NT2/D1 (cell line): ENCODE results near the gene KRT76.
"Not testable (repeated sequence)": the region's sequence is repeated elsewhere in the genome, so short reads cannot be mapped to it uniquely, and the experiment has no call there.

Experiments
- DNase-seq: peaks from one replicate; pipeline ENCODE4 v3.0.0-alpha.2; 2011; ENCODE audit warnings: low read depth, low spot score
- H3K27me3 ChIP-seq: 2 replicates; pipeline ENCODE4 v1.6.0; 2011; ENCODE audit warnings: mild to moderate bottlenecking; ENCODE audit not compliant: insufficient read length, insufficient read depth
- H3K36me3 ChIP-seq: 2 replicates; pipeline ENCODE4 v1.6.1; 2011; ENCODE audit warnings: mild to moderate bottlenecking, low read length, mixed read lengths; ENCODE audit not compliant: insufficient read depth, insufficient read length
- H3K4me1 ChIP-seq: 2 replicates; pipeline ENCODE4 v1.5.1; 2011; ENCODE audit not compliant: insufficient read depth, insufficient read length
- H3K4me3 ChIP-seq: 2 replicates; pipeline ENCODE4 v1.5.1; 2011; ENCODE audit warnings: low read depth; ENCODE audit not compliant: insufficient read length
- H3K9ac ChIP-seq: 2 replicates; pipeline ENCODE4 v1.6.0; 2011; ENCODE audit warnings: low read depth; ENCODE audit not compliant: insufficient read length
- H3K9me3 ChIP-seq: 2 replicates; pipeline ENCODE4 v1.5.1; 2011; ENCODE audit warnings: mild to moderate bottlenecking, low read length; ENCODE audit not compliant: insufficient read depth
- SUZ12 ChIP-seq: IDR thresholded peaks from 2 replicates; pipeline ENCODE4 v1.6.1; 2011; ENCODE audit not compliant: insufficient read length, insufficient read depth; ENCODE audit errors: extremely low read depth
- YY1 ChIP-seq: IDR thresholded peaks from 2 replicates; pipeline ENCODE4 v1.6.1; 2011; ENCODE audit not compliant: insufficient read length, insufficient read depth
- ZNF274 ChIP-seq: IDR thresholded peaks from 2 replicates; pipeline ENCODE4 v1.6.1; 2011; ENCODE audit warnings: mild to moderate bottlenecking, low read depth, low read length

The KRT76 gene

DNA sequence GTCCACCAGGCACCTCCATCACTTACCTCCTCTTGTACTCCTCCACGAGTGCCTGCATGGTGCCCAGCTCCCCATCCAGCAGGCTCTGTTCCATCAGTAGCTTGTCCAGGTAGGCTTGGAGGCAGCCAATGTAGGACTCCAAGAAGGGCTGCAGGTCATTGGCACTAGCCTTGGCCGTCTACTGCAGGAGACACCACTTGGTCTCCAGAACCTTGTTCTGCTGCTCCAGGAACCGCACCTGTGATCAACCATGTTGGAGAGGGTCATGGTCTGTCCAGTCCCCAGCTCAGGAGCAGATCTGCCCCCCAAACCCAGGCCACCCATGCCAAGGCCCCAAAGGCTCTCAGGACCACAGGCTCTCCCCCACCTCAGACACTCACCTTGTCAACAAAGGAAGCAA, 23.9 kb downstream of the KRT76 start:
- DNase-seq, result no peak
- H3K27me3 ChIP-seq, result peaks cover 53% of the 10 kb centered on the region

GRCh38 chr12:52752516-52752915, 24.6 kb downstream of the KRT76 start:
- H3K9me3 ChIP-seq, result no peaks in the 10 kb centered on the region
- no peak overlapping the region for H3K4me3 ChIP-seq
- no peak for DNase-seq
- no peak overlapping the region for H3K9ac ChIP-seq
- no peak for TF ChIP-seq ZNF274
- TF ChIP-seq YY1, result no peak
- TF ChIP-seq SUZ12, result no peak
- H3K27me3 ChIP-seq, result peaks cover 51% of the 10 kb centered on the region
- H3K4me1 ChIP-seq, result no peaks in the 10 kb centered on the region
- no peaks in the 10 kb centered on the region for H3K36me3 ChIP-seq

More for the DNA sequence above, 23.9 kb downstream of the KRT76 start:
- no peaks in the 10 kb centered on the region for H3K36me3 ChIP-seq
- H3K4me1 ChIP-seq, result no peaks in the 10 kb centered on the region
- H3K4me3 ChIP-seq, result no peak overlapping the region
- no peaks in the 10 kb centered on the region for H3K9me3 ChIP-seq
- H3K9ac ChIP-seq, result no peak overlapping the region
- TF ChIP-seq ZNF274 (no peak), SUZ12 (no peak), YY1 (no peak)

- Histone ChIP-seq H3K4me3 (no peak overlapping the region), H3K4me1 (no peaks in the 10 kb centered on the region), H3K36me3 (no peaks in the 10 kb centered on the region), H3K27me3 (peaks cover 51% of the 10 kb centered on the region), H3K9ac (no peak overlapping the region), H3K9me3 (no peaks in the 10 kb centered on the region)
- TF ChIP-seq YY1 (no peak), ZNF274 (no peak), SUZ12 (no peak)
- DNase-seq, result no peak
Measured at GRCh38 chr12:52751795-52752194, 25.4 kb downstream of the KRT76 start.

GRCh38 chr12:52750532-52750931, 26.6 kb downstream of the KRT76 start:
- not testable (repeated sequence) for H3K4me1 ChIP-seq, DNase-seq, H3K4me3 ChIP-seq, H3K36me3 ChIP-seq, H3K9ac ChIP-seq, H3K9me3 ChIP-seq
- H3K27me3 ChIP-seq, result peaks cover 56% of the 10 kb centered on the region

GRCh38 chr12:52749827-52750226, 27.3 kb downstream of the KRT76 start:
- peaks cover 58% of the 10 kb centered on the region for H3K27me3 ChIP-seq
- no peaks in the 10 kb centered on the region for H3K36me3 ChIP-seq
- no peaks in the 10 kb centered on the region for H3K4me1 ChIP-seq
- TF ChIP-seq YY1, result no peak
- no peak for TF ChIP-seq SUZ12
- TF ChIP-seq ZNF274, result no peak
- H3K9me3 ChIP-seq, result no peaks in the 10 kb centered on the region
- H3K9ac ChIP-seq, result no peak overlapping the region
- no peak overlapping the region for H3K4me3 ChIP-seq
- no peak for DNase-seq

DNA sequence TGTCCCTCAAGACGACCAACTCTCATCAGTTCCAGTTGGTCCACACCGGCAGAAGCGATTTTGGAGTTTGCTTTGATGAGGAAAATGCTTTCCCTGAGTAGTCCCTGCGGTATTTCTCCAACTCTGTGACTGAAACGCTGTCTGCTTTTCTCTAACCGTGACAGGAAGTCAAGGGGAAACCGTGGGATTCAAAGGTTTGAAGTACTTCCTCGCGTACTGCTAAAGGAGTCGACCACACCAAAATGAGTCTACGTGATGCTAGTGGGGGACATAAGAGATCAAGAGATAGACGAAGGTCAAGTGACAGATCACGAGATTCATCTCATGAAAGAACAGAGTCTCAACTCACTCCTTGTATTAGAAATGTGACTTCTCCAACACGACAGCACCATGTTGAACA, 28.6 kb downstream of the KRT76 start:
- H3K4me3 ChIP-seq, result no peak overlapping the region
- DNase-seq, result no peak
- no peak overlapping the region for H3K9ac ChIP-seq
- H3K9me3 ChIP-seq, result no peaks in the 10 kb centered on the region
- peaks cover 63% of the 10 kb centered on the region for H3K27me3 ChIP-seq
- TF ChIP-seq ZNF274, result no peak
- TF ChIP-seq YY1, result no peak
- no peak for TF ChIP-seq SUZ12
- no peaks in the 10 kb centered on the region for H3K4me1 ChIP-seq
- H3K36me3 ChIP-seq, result no peaks in the 10 kb centered on the region

- Histone ChIP-seq H3K27me3 (peaks cover 76% of the 10 kb centered on the region), H3K4me1 (no peaks in the 10 kb centered on the region), H3K9me3 (no peaks in the 10 kb centered on the region), H3K36me3 (no peaks in the 10 kb centered on the region), H3K9ac (no peak overlapping the region), H3K4me3 (no peak overlapping the region)
- no peak for TF ChIP-seq YY1
- TF ChIP-seq ZNF274, result no peak
- no peak for TF ChIP-seq SUZ12
- DNase-seq, result no peak
Measured at GRCh38 chr12:52745554-52745953, 31.6 kb downstream of the KRT76 start.

- Histone ChIP-seq H3K4me1 (no peaks in the 10 kb centered on the region), H3K27me3 (peaks cover 81% of the 10 kb centered on the region), H3K9me3 (no peaks in the 10 kb centered on the region), H3K9ac (no peak overlapping the region), H3K36me3 (no peaks in the 10 kb centered on the region), H3K4me3 (no peak overlapping the region)
- DNase-seq, result no peak
- TF ChIP-seq YY1 (no peak), SUZ12 (no peak), ZNF274 (no peak)
Measured at GRCh38 chr12:52744493-52745156, 32.5 kb downstream of the KRT76 start.
